Fibroblast of lung (primary cell): ENCODE results near the gene NTNG1.

ENCODE experiments used
- CTCF ChIP-seq, 2 donors: IDR thresholded peaks in 1 of 2; conservative IDR thresholded peaks in 1 of 2; 1 replicate in 1 of 2; 2 replicates in 1 of 2; pipeline ENCODE4 v1.5.1; 2011 to 2012; ENCODE audit warnings: low read length in 2 of 2, control low read depth in 1 of 2, inconsistent platforms in 1 of 2, low read depth in 1 of 2, mild to moderate bottlenecking in 1 of 2
- EZH2 ChIP-seq: IDR thresholded peaks from 2 replicates; pipeline ENCODE4 v1.5.1; 2012; ENCODE audit warnings: low read length, control low read depth, mild to moderate bottlenecking; ENCODE audit errors: missing control alignments

- TF ChIP-seq CTCF (conservative IDR thresholded peaks at IDR 0.05 in 1 of 2, IDR thresholded peaks at IDR 0.05 in 1 of 2; ENCODE audit: low read depth in 1 of 2, low read length in 2 of 2), result no peak
- no peak for TF ChIP-seq EZH2
Observed at GRCh38 chr1:107414550-107414949, 273.7 kb downstream of the NTNG1 start.
